Measurements from ENCODE around the gene DAAM1. TPM values are rescaled to one million over a fixed set of nuclear protein-coding genes. Genes with fewer than 3 reads are reported as not detected.
A peak's percentile ranks its signal among the peaks of the same experiment; 100 is the strongest.

The DAAM1 gene
- total RNA-seq, 1 experiment from 2014 or later = 11.5 TPM

GRCh38 chr14:59362513-59362912 is 174.0 kb downstream of the DAAM1 start:
- no peak overlapping the region for H3K4me3 ChIP-seq (ENCODE audit: low read depth, low read length, poor library complexity, severe bottlenecking)
- intact Hi-C loops (cut with micrococcal nuclease; ENCODE audit: unreplicated experiment) = no loop called here
- no peaks in the 10 kb centered on the region for H3K9me3 ChIP-seq (ENCODE audit: low read depth, low read length, poor library complexity, severe bottlenecking)
- H3K36me3 ChIP-seq (ENCODE audit: insufficient read depth, low read length, poor library complexity, severe bottlenecking) = no peaks in the 10 kb centered on the region
- no peak overlapping the region for H3K27ac ChIP-seq (ENCODE audit: low read depth, low read length, poor library complexity, severe bottlenecking)
- TF ChIP-seq CTCF (conservative IDR thresholded peaks at IDR 0.05; ENCODE audit: low read depth, low read length) = no peak
- TF ChIP-seq EZH2 (IDR thresholded peaks at IDR 0.05; ENCODE audit: borderline replicate concordance, low read depth, low read length, poor library complexity, severe bottlenecking) = no peak
- BruUV-seq (replicated peaks) = no TSS peak
- ChIA-PET POLR2A (ENCODE audit: low non-redundant PET) (interaction anchor here (0.6 kb wide), 1 partner anchor 165 kb away, joined by 10 read pairs; no protein-coding TSS in a partner anchor), CTCF (no interaction called here)
- no peaks in the 10 kb centered on the region for H3K27me3 ChIP-seq (replicated peaks; ENCODE audit: insufficient read depth, low read depth, low read length, poor library complexity)
- DNase-seq (ENCODE audit: low spot score) = no peak
- peaks cover 38% of the 10 kb centered on the region for H3K4me1 ChIP-seq (ENCODE audit: insufficient read depth, low read length, poor library complexity, severe bottlenecking)

- peak; percentile 40 for DNase-seq (ENCODE audit: low spot score)
- H3K27me3 ChIP-seq (replicated peaks; ENCODE audit: insufficient read depth, low read depth, low read length, poor library complexity) = no peaks in the 10 kb centered on the region
- ChIA-PET POLR2A (ENCODE audit: low non-redundant PET) (no interaction called here), CTCF (no interaction called here)
- no peak overlapping the region for H3K27ac ChIP-seq (ENCODE audit: low read depth, low read length, poor library complexity, severe bottlenecking)
- no TSS peak for BruUV-seq (replicated peaks)
- peaks cover 38% of the 10 kb centered on the region for H3K4me1 ChIP-seq (ENCODE audit: insufficient read depth, low read length, poor library complexity, severe bottlenecking)
- intact Hi-C loops (cut with micrococcal nuclease; ENCODE audit: unreplicated experiment) = no loop called here
- H3K36me3 ChIP-seq (ENCODE audit: insufficient read depth, low read length, poor library complexity, severe bottlenecking) = no peaks in the 10 kb centered on the region
- no peaks in the 10 kb centered on the region for H3K9me3 ChIP-seq (ENCODE audit: low read depth, low read length, poor library complexity, severe bottlenecking)
- no peak overlapping the region for H3K4me3 ChIP-seq (ENCODE audit: low read depth, low read length, poor library complexity, severe bottlenecking)
- TF ChIP-seq EZH2 (IDR thresholded peaks at IDR 0.05; ENCODE audit: borderline replicate concordance, low read depth, low read length, poor library complexity, severe bottlenecking) (no peak), CTCF (conservative IDR thresholded peaks at IDR 0.05; ENCODE audit: low read depth, low read length) (no peak)
Observed at GRCh38 chr14:59363531-59364226, 175.2 kb downstream of the DAAM1 start.

GRCh38 chr14:59370158-59370742 is 181.8 kb downstream of the DAAM1 start:
- no TSS peak for BruUV-seq (replicated peaks)

More at GRCh38 chr14:59370158-59370742, 181.8 kb downstream of the DAAM1 start:
- Histone ChIP-seq H3K4me1 (ENCODE audit: insufficient read depth, low read length, poor library complexity, severe bottlenecking) (no peaks in the 10 kb centered on the region), H3K36me3 (ENCODE audit: insufficient read depth, low read length, poor library complexity, severe bottlenecking) (no peaks in the 10 kb centered on the region), H3K27me3 (replicated peaks; ENCODE audit: insufficient read depth, low read depth, low read length, poor library complexity) (no peaks in the 10 kb centered on the region), H3K27ac (ENCODE audit: low read depth, low read length, poor library complexity, severe bottlenecking) (no peak overlapping the region), H3K9me3 (ENCODE audit: low read depth, low read length, poor library complexity, severe bottlenecking) (no peaks in the 10 kb centered on the region), H3K4me3 (ENCODE audit: low read depth, low read length, poor library complexity, severe bottlenecking) (no peak overlapping the region)
- intact Hi-C loops (cut with micrococcal nuclease; ENCODE audit: unreplicated experiment) = no loop called here
- DNase-seq (ENCODE audit: low spot score) = no peak
- ChIA-PET CTCF (no interaction called here), POLR2A (ENCODE audit: low non-redundant PET) (no interaction called here)
- no peak for TF ChIP-seq EZH2 (IDR thresholded peaks at IDR 0.05; ENCODE audit: borderline replicate concordance, low read depth, low read length, poor library complexity, severe bottlenecking)
- TF ChIP-seq CTCF (conservative IDR thresholded peaks at IDR 0.05; ENCODE audit: low read depth, low read length) = no peak
